Stimulated activated CD8-positive, alpha-beta memory T cell treated with anti-CD3 and anti-CD28 coated beads, Interleukin-4, amount 100 ng/mL, for 48 hours (primary cell): ENCODE results near the gene BDKRB2.

ENCODE experiments used
- DNase-seq: peaks from one replicate; pipeline ENCODE4 v3.0.0-alpha.2; 2020

BDKRB2 gene

GRCh38 chr14:96201157-96201556, 3.5 kb upstream of the BDKRB2 start:
- no peak for DNase-seq

DNA sequence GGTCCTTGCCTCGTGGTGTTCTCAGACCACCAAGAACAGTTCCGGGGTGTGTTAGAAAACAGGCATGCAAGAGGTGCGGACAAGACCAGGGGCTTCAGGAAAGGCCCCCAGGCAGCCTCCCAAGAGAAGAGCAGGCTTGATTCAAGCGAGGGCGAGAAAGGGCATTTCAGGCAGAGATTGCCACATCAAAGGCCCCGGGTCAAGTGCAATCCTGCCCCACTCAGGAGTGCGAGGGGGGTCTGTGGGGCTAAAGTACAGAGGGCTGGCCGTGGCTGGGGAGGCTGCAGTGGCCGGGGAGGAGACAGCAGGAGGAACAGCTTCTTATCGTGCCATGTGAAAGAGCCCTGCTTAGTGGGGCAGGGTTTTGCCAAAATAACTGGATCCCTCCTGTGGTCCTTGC, 2.7 kb upstream of the BDKRB2 start:
- DNase-seq: no peak

GRCh38 chr14:96202441-96203094, 2.1 kb upstream of the BDKRB2 start:
- DNase-seq: no peak

- DNase-seq: no peak
These were observed 1.5 kb upstream of the BDKRB2 start for GRCh38 chr14:96203116-96203515.

GRCh38 chr14:96203635-96204034, 1.0 kb upstream of the BDKRB2 start:
- no peak for DNase-seq

- no peak for DNase-seq
These were observed 679 bp downstream of the BDKRB2 start for GRCh38 chr14:96205059-96205977.

- no peak for DNase-seq
These were observed 1.3 kb downstream of the BDKRB2 start for GRCh38 chr14:96205978-96206360.

DNA sequence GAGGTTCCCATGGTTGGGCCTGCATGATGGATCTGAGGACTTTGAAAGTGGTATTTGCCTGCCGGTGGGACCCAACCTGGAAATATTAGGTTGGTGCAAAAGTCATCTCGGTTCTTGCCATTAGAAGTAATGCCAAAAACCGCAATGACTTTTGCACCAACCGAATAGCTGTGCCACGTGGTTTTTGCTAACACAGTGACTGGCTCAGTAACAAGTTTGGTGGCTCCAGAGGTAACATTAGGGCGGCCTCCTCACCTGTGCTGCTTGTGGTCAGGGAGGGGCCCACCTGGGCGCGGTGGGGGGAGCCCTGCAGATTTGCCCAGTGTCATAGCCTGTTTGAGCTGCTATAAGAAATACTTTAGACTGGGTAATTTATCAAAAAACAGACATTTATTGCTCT, 1.8 kb downstream of the BDKRB2 start:
- no peak for DNase-seq

GRCh38 chr14:96207686-96208085, 3.0 kb downstream of the BDKRB2 start:
- DNase-seq: no peak

GRCh38 chr14:96208739-96209138, 4.1 kb downstream of the BDKRB2 start:
- DNase-seq: no peak

DNA sequence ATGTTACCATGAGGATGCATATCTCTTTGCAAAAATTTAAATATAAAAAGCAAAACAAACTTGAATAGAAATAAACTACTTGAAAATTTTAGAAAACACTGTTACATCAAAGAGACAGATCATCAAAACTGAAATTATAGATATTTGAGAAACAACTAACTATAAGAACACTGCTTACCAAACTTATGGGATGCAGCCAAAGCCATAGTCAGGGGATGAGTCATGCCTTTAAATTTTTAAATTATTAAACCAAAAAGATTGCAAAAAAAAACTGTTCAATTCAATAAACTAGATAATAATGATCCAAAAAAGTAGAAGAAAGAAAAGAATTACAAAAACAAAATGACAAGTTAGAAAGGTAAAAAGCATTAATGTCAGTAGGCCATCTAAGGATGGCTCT, 7.5 kb downstream of the BDKRB2 start:
- no peak for DNase-seq

GRCh38 chr14:96212896-96213295, 8.3 kb downstream of the BDKRB2 start:
- DNase-seq: no peak

DNA sequence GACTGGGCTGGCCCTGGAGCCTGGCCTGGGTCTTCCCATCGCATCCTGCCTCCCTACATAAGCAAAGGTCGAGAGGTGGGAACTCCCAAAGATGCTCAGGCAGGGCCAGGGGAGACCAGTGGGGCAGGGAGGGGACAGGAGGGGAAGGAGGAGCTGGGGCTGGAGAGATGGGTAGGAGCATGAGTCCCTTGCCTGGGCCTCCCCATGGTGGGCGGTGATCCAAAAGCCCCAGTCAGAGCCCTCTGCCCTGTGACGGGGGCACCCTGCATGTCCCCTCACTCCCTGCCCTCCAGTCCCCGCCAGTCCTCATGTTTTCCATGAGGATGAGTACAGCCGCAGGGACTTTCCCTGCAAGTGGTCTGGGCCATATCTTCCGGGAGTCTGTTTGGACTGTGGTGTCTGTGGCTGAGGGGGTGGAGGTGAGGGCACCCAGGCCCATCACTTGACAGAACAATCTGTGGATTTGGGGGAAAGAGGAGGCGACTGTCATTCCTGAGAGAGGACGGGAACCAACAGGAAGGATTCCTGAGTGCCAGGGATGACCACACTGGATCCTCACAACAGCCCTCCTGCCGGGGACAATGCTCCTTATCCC, 9.3 kb downstream of the BDKRB2 start:
- no peak for DNase-seq

DNA sequence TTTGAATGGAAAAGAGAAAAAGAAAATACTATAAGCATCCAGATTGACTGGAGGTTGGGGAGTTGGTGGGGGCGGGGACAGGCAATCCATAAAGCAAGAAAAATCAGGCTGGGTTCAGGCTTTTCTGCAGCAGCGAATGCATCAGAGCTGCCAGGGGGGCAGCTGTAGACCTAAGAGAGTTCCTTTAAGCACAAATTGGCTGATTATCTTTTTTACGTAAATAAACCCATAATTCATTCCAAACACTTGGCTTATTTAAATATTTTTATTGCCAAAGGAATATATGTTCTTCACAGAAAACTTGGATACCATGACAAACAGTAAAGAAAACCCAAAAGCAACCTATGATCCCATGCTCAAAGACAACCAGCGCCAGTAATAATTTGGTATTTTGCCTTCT, 10.2 kb downstream of the BDKRB2 start:
- no peak for DNase-seq

GRCh38 chr14:96215452-96216244, 11.0 kb downstream of the BDKRB2 start:
- no peak for DNase-seq

GRCh38 chr14:96216627-96217026, 12.0 kb downstream of the BDKRB2 start:
- no peak for DNase-seq

DNA sequence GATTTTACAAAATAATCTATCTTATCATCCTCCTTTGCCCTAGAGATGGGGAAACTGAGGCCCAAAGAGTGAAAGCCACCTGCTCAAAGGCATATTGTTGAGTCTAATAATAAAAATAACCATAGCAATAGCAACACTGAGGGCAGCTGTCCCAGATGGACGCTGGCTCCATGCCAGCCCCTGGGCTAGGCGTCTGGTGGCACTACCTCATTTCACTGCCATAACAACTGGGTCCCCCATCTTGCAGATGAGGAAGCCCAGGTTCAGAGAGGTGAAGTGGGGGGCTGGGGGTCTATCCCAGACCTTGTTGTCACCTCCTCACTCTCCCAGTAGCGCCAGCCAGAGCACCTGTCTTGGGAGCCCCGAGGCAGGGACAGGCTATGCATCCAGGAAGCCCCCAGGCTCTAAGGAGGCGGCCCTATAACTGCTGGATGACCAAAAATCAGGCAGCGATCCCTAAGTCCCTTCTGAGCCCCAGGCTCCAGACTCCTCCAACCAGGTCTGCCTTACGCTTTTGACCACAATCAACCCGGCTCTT, 12.8 kb downstream of the BDKRB2 start:
- DNase-seq: no peak

DNA sequence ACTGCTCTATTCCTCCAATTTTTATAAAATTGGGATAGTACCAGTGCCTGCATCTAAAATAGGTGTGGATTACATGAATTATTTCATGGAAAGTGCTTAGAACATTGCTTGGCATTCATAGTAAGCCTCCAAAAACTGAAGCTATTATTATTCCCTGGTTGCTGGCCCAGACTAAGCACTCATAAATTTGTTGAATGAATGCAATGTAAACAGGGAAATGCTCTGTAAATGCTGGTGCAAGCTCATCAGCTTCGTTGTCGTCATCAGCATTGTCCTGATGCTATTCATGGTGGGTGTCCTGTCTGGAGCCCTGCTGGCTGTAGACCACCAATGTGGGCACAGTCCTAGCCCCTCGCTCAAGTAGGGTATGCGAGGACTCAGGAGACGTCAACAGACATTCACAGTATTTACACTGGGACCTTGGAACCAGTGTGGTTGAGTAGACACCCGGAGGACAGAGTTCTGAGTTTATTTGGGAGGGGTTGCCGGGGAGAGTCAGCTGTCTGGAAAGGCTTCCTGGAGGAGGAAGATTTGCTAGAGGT, 16.5 kb downstream of the BDKRB2 start:
- no peak for DNase-seq

GRCh38 chr14:96221841-96222240, 17.2 kb downstream of the BDKRB2 start:
- DNase-seq: no peak

DNA sequence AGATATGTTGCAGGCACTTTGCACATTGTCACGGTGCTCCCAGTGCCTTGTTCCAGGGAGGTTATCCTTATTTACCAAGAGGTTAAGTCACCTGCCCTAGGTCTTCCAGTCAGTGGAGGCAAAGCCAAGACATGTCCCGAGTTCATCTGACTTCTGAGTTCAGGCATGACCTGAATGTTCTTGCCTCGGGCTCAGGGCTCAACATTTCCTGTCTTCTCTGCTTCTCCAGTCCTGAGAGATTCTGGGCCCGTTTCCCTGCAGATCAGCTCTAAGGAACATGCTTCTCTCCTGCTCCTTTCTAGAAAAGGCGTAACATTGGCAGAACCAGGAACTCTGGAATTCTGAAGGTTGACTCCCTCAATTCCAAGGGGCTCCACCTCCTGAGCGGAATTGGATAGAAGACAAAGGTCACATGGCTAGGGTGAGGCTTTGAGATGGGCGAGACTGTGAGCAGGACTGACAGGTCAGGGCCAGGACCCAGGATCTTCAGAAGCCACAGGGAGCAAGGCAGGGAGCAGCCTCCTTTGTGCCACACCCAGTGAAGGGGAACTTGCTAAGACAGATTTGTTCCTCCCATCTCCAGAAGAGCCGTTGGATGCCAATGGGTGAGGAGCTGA, 19.9 kb downstream of the BDKRB2 start:
- no peak for DNase-seq

DNA sequence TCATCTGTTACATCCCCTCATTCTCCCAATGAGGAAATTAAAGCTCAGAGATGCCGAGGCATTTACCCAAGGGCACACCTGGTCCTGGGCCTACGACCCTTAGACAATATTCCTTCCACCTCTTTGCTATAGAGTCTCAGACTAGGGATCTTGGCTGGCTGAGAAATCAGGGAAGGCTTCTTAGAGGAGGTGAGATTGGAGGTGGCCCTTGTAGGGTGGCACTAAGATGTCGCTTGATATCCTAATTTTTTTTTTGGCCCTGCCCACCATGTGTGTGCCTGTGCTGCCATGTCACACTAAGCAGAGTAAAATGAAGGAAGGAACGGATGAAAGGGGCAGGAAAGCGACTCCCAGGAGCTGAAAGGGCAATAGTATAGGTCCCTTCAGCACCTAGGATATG, 20.6 kb downstream of the BDKRB2 start:
- no peak for DNase-seq

DNA sequence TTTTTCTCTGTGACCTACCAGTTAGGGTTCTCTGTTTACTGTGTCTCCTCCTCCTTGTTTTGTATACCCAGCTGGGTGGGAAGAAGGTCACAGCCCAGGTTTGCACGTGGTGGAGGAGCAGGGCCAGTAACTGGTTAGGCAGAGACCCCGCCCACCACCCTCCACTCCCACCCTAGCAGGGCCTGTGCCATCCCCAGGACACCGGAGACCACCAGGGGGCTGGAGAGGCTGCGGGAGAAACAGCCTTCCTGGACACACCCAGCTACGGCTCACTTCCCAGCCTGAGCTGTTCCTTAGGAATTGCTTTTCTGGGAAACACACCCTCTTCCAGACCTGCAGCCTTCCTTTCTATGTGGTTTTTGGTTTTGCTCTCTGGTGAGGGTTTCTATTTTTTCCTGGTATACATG, 21.1 kb downstream of the BDKRB2 start:
- DNase-seq: no peak
